SU-DHL-6 (cell line): ENCODE data around the gene ATXN2.

Experiments used
- H2AFZ ChIP-seq: fragments of 200-600 bp; sonication (generic); 2 replicates; pipeline ENCODE4 v1.6.1; 2014; ENCODE audit warnings: low read depth, mild to moderate bottlenecking, moderate library complexity, mixed read lengths, antibody characterized with exemption, low read length; ENCODE audit not compliant: severe bottlenecking
- H3F3A ChIP-seq: fragments of 200-600 bp; shearing (Covaris generic); 2 replicates; pipeline ENCODE4 v1.6.0; 2016; ENCODE audit warnings: antibody characterized with exemption, mild to moderate bottlenecking; ENCODE audit not compliant: insufficient read depth
- H3K27ac ChIP-seq: fragments of 200-600 bp; sonication (generic); 2 replicates; pipeline ENCODE4 v1.5.1; 2016; ENCODE audit warnings: low read depth, mild to moderate bottlenecking, low read length, moderate library complexity, mixed read lengths
- H3K27me3 ChIP-seq: fragments of 200-600 bp; sonication (generic), shearing (Covaris generic); 2 replicates; pipeline ENCODE4 v1.6.0; 2014; ENCODE audit warnings: mild to moderate bottlenecking, low read length
- H3K36me3 ChIP-seq: fragments of 200-600 bp; sonication (generic); 2 replicates; pipeline ENCODE4 v1.6.1; 2014; ENCODE audit warnings: mild to moderate bottlenecking, low read length, mixed read lengths
- H3K4me2 ChIP-seq: fragments of 300-600, 200-600 bp; shearing (Covaris generic), sonication (generic); 2 replicates; pipeline ENCODE4 v1.6.0; 2014; ENCODE audit warnings: low read length, low read depth, mild to moderate bottlenecking; ENCODE audit not compliant: poor library complexity, severe bottlenecking
- H3K4me3 ChIP-seq: fragments of 200-600 bp; sonication (generic); 2 replicates; pipeline ENCODE4 v1.5.1; 2014; ENCODE audit warnings: antibody characterized with exemption, low read length, mild to moderate bottlenecking, mixed read lengths; ENCODE audit not compliant: insufficient read depth, poor library complexity, severe bottlenecking
- H3K79me2 ChIP-seq: fragments of 200-600 bp; sonication (generic); 2 replicates; pipeline ENCODE4 v1.6.1; 2014; ENCODE audit warnings: mild to moderate bottlenecking, low read length, moderate library complexity; ENCODE audit not compliant: insufficient read depth
- H3K9ac ChIP-seq: fragments of 200-600 bp; sonication (generic); 2 replicates; pipeline ENCODE4 v1.7.0; 2014; ENCODE audit warnings: mild to moderate bottlenecking, low read length
- H3K9me2 ChIP-seq: fragments of 200-600 bp; sonication (generic); replicated peaks from 2 replicates; pipeline ENCODE4 v1.6.1; 2014; ENCODE audit warnings: low read length; ENCODE audit not compliant: insufficient read depth
- H3K9me3 ChIP-seq: fragments of 200-600 bp; sonication (generic); 2 replicates; pipeline ENCODE4 v1.6.1; 2014; ENCODE audit warnings: low read length, mixed read lengths; ENCODE audit not compliant: insufficient read depth
- H4K20me1 ChIP-seq: fragments of 200-600 bp; sonication (generic); 2 replicates; pipeline ENCODE4 v1.6.1; 2014; ENCODE audit warnings: low read depth, mild to moderate bottlenecking, antibody characterized with exemption, low read length, moderate library complexity, mixed read lengths
- EZH2phosphoT487 ChIP-seq: fragments of 200-600 bp; sonication (generic), shearing (Covaris generic); conservative IDR thresholded peaks from 2 replicates; pipeline ENCODE4 v1.6.1; 2018; ENCODE audit warnings: mild to moderate bottlenecking, antibody characterized with exemption, low read length, moderate library complexity, mixed read lengths
- TF ChIP-seq, protein P1 (sequence below): fragments of 200-600 bp; sonication (generic); IDR thresholded peaks from one replicate; pipeline ENCODE4 v1.5.1; 2017; ENCODE audit warnings: antibody characterized with exemption, mild to moderate bottlenecking, low read length, moderate library complexity; ENCODE audit not compliant: insufficient read depth, poor library complexity, severe bottlenecking

Gene ATXN2

GRCh38 chr12:111428081-111428727 lies 170.9 kb downstream of the ATXN2 start:
- TF ChIP-seq, protein P1, sequence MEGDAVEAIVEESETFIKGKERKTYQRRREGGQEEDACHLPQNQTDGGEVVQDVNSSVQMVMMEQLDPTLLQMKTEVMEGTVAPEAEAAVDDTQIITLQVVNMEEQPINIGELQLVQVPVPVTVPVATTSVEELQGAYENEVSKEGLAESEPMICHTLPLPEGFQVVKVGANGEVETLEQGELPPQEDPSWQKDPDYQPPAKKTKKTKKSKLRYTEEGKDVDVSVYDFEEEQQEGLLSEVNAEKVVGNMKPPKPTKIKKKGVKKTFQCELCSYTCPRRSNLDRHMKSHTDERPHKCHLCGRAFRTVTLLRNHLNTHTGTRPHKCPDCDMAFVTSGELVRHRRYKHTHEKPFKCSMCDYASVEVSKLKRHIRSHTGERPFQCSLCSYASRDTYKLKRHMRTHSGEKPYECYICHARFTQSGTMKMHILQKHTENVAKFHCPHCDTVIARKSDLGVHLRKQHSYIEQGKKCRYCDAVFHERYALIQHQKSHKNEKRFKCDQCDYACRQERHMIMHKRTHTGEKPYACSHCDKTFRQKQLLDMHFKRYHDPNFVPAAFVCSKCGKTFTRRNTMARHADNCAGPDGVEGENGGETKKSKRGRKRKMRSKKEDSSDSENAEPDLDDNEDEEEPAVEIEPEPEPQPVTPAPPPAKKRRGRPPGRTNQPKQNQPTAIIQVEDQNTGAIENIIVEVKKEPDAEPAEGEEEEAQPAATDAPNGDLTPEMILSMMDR, result no peak
- no peak for TF ChIP-seq EZH2phosphoT487
- Histone ChIP-seq H3K4me2 (no peak overlapping the region), H3K36me3 (no peaks in the 10 kb centered on the region), H4K20me1 (peaks cover 6% of the 10 kb centered on the region; the same call in 1 of the 2 replicates), H3K27me3 (no peaks in the 10 kb centered on the region), H3K9ac (no peak overlapping the region), H3K79me2 (peaks cover 64% of the 10 kb centered on the region), H3K9me2 (no peaks in the 10 kb centered on the region), H2AFZ (no peak overlapping the region), H3K27ac (no peak overlapping the region), H3K4me3 (no peak overlapping the region), H3K9me3 (no peaks in the 10 kb centered on the region), H3F3A (no peaks in the 10 kb centered on the region)

GRCh38 chr12:111427417-111428074 lies 171.6 kb downstream of the ATXN2 start:
- TF ChIP-seq, protein P1, result no peak
- TF ChIP-seq EZH2phosphoT487, result no peak
- H3K9ac ChIP-seq, result no peak overlapping the region
- H3K4me2 ChIP-seq, result no peak overlapping the region
- H3K79me2 ChIP-seq, result peaks cover 57% of the 10 kb centered on the region
- H4K20me1 ChIP-seq, result peaks cover 6% of the 10 kb centered on the region; the same call in 1 of the 2 replicates
- no peak overlapping the region for H3K4me3 ChIP-seq
- no peaks in the 10 kb centered on the region for H3K27me3 ChIP-seq
- no peak overlapping the region for H2AFZ ChIP-seq
- H3K9me3 ChIP-seq, result no peaks in the 10 kb centered on the region
- no peak overlapping the region for H3K27ac ChIP-seq
- no peaks in the 10 kb centered on the region for H3K9me2 ChIP-seq
- H3K36me3 ChIP-seq, result no peaks in the 10 kb centered on the region
- H3F3A ChIP-seq, result no peaks in the 10 kb centered on the region

GRCh38 chr12:111426344-111427185 lies 172.6 kb downstream of the ATXN2 start:
- peaks cover 50% of the 10 kb centered on the region for H3K79me2 ChIP-seq
- H3F3A ChIP-seq, result no peaks in the 10 kb centered on the region
- no peaks in the 10 kb centered on the region for H3K27me3 ChIP-seq
- H3K4me3 ChIP-seq, result no peak overlapping the region
- H3K36me3 ChIP-seq, result no peaks in the 10 kb centered on the region
- H3K4me2 ChIP-seq, result no peak overlapping the region
- H4K20me1 ChIP-seq, result peaks cover 6% of the 10 kb centered on the region; the same call in 1 of the 2 replicates
- no peak overlapping the region for H2AFZ ChIP-seq
- H3K9me3 ChIP-seq, result no peaks in the 10 kb centered on the region
- TF ChIP-seq, protein P1, result no peak
- TF ChIP-seq EZH2phosphoT487, result no peak
- H3K9me2 ChIP-seq, result no peaks in the 10 kb centered on the region
- no peak overlapping the region for H3K9ac ChIP-seq
- H3K27ac ChIP-seq, result no peak overlapping the region
